IPS-20b (cell line): ENCODE results near the gene THOC2.
"Not testable (repeated sequence)": the region's sequence is repeated elsewhere in the genome, so short reads cannot be mapped to it uniquely, and the experiment has no call there.

Experiments
- H3K27ac ChIP-seq: one replicate; pipeline ENCODE4 v1.5.1; 2013; ENCODE audit warnings: low read length
- H3K27me3 ChIP-seq: 2 replicates; pipeline ENCODE4 v1.6.1; 2013; ENCODE audit warnings: mild to moderate bottlenecking, low read length, inconsistent platforms; ENCODE audit not compliant: insufficient read depth
- H3K36me3 ChIP-seq: 2 replicates; pipeline ENCODE4 v1.6.1; 2013; ENCODE audit warnings: low read depth, mild to moderate bottlenecking, inconsistent platforms, low read length, moderate library complexity; ENCODE audit not compliant: insufficient read depth
- H3K4me1 ChIP-seq: 2 replicates; pipeline ENCODE4 v1.6.1; 2013; ENCODE audit warnings: mild to moderate bottlenecking, control low read depth, inconsistent platforms, low read length, moderate library complexity; ENCODE audit not compliant: insufficient read depth
- H3K4me3 ChIP-seq: 2 replicates; pipeline ENCODE4 v1.5.1; 2013; ENCODE audit warnings: mild to moderate bottlenecking, low read length, inconsistent platforms
- H3K9ac ChIP-seq: 2 replicates; pipeline ENCODE4 v1.6.1; 2013; ENCODE audit warnings: low read depth, mild to moderate bottlenecking, inconsistent platforms, low read length, moderate library complexity
- H3K9me3 ChIP-seq: 2 replicates; pipeline ENCODE4 v1.6.1; 2013; ENCODE audit warnings: mild to moderate bottlenecking, low read depth, low read length, inconsistent platforms; ENCODE audit not compliant: insufficient read depth

THOC2 gene, protein sequence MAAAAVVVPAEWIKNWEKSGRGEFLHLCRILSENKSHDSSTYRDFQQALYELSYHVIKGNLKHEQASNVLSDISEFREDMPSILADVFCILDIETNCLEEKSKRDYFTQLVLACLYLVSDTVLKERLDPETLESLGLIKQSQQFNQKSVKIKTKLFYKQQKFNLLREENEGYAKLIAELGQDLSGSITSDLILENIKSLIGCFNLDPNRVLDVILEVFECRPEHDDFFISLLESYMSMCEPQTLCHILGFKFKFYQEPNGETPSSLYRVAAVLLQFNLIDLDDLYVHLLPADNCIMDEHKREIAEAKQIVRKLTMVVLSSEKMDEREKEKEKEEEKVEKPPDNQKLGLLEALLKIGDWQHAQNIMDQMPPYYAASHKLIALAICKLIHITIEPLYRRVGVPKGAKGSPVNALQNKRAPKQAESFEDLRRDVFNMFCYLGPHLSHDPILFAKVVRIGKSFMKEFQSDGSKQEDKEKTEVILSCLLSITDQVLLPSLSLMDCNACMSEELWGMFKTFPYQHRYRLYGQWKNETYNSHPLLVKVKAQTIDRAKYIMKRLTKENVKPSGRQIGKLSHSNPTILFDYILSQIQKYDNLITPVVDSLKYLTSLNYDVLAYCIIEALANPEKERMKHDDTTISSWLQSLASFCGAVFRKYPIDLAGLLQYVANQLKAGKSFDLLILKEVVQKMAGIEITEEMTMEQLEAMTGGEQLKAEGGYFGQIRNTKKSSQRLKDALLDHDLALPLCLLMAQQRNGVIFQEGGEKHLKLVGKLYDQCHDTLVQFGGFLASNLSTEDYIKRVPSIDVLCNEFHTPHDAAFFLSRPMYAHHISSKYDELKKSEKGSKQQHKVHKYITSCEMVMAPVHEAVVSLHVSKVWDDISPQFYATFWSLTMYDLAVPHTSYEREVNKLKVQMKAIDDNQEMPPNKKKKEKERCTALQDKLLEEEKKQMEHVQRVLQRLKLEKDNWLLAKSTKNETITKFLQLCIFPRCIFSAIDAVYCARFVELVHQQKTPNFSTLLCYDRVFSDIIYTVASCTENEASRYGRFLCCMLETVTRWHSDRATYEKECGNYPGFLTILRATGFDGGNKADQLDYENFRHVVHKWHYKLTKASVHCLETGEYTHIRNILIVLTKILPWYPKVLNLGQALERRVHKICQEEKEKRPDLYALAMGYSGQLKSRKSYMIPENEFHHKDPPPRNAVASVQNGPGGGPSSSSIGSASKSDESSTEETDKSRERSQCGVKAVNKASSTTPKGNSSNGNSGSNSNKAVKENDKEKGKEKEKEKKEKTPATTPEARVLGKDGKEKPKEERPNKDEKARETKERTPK (N-terminal part only)

DNA sequence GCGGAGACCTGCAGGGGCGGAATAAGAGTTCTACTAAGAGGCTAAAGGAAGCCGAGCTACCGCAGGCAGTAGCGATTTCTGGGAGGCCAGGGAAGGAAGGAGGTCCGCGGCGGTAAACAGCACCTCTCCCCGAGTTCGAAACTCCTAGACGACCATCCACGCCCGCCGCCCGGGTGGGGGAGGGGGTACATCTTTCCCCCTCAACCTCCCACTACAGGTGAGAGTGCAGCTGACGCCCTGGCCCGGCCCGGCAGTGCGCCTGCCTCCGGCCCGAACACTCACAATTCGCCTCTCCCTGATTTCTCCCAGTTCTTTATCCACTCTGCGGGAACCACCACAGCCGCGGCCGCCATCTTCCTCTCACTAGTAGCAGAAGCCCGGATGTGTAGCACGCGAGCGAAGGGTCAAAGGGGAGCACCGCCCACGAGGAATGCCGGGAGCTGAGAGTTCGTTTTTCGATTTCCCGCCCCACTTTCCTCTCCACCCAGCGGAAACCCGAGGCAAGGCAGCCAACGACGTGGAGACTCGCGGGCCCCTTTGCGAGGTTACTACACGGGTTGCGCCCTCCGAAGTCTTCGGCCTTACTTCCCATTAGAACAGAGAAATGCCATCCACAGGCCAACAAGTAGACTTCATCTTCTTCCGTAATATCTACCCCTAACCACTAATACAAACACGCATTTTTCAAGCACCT is at the start of gene THOC2:
Gene THOC2, minus strand, starts transcription at position 383 of the 694 bp plus-strand sequence. Its CDS starts 30 bp downstream, at position 353.
- H3K9ac ChIP-seq = peak within 1 kb of the TSS; percentile 95
- peak within 1 kb of the TSS; percentile 65 for H3K27ac ChIP-seq
- no peaks in the 10 kb centered on the region for H3K36me3 ChIP-seq
- H3K27me3 ChIP-seq = no peaks in the 10 kb centered on the region
- H3K4me1 ChIP-seq = no peaks in the 10 kb centered on the region; the same call in 1 of the 2 replicates
- no peaks in the 10 kb centered on the region for H3K9me3 ChIP-seq
- peak within 1 kb of the TSS; percentile 92 for H3K4me3 ChIP-seq

DNA sequence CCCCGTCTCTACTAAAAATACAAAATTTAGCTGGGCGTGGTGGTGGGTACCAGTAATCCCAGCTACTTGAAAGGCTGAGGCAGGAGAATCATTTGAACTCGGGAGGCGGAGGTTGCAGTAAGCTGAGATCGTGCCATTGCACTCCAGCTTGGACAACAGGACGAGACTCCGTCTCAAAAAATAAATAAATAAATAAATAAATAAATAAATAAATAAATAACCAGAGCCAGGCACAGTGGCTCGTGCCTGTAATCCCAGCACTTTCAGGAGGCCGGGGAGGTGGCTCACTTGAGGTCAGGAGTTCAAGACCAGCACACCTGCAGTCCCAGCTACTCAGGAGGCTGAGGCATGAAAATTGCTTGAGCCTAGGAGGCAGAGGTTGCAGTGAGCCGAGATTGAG is 48.9 kb upstream of the THOC2 start:
- not testable (repeated sequence) for H3K27me3 ChIP-seq, H3K27ac ChIP-seq, H3K36me3 ChIP-seq, H3K9ac ChIP-seq, H3K4me1 ChIP-seq, H3K4me3 ChIP-seq, H3K9me3 ChIP-seq

DNA sequence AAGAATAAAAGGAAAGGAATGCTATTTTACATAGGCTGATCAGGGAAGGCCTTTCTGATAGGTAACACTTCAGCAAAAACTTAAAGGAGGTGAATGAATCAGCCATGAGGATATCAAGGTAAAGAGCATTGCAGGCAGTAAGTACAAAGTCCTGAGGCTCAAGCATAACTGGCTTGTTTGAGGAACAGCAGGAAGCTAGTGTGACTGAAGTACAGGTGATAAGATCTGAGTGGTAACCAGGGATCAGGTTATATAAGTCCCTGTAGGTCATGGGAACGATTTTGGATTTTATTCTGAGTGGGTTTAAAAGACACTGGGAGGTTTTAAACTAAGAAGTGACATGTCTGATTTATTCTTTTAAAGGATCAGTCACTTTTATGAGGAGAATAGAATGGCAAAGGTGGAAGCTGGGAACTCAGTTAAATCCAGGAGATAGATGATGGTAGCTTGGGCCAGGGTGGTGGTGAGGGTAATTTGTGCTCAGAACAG is 47.1 kb upstream of the THOC2 start:
- Histone ChIP-seq H3K9ac (no peak overlapping the region), H3K27ac (no peak overlapping the region), H3K9me3 (no peaks in the 10 kb centered on the region), H3K36me3 (no peaks in the 10 kb centered on the region), H3K4me3 (no peak overlapping the region), H3K27me3 (no peaks in the 10 kb centered on the region), H3K4me1 (no peaks in the 10 kb centered on the region)

DNA sequence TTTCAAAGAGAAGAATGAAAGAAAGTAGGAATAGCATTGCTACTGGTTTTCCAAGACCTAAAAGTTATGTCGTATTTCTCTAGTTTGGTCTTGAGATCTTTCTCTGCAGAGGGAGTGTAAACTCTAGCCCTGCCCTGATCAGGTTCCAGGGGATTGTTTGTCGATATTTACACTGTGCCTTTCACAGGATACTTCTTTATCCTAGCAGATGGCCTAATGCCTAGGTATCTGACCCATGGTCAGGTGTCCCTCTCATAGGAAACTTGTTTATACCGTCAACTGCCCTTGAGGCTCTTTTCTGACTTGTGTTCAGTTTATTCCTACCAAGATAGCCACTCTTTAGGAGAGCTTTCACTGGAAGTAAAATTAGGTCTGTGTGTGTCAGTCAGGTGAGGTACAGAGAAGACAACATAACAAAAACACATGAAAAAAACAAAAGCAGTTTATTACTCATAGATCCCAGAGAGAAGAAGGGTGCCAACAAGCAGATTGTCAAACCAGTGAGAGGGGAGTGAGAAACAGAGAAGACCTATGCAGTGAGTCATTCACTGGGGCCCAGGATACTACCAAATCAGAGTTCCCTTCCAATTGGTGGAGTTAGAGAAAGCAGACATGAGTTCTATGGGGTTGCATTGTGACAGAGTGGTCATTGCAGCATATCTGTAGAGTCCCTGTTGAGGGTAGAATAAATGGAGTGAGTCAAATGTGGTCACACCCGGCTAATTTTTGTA is 40.6 kb upstream of the THOC2 start:
- no peak overlapping the region for H3K9ac ChIP-seq
- H3K27ac ChIP-seq = no peak overlapping the region
- no peaks in the 10 kb centered on the region for H3K27me3 ChIP-seq
- H3K9me3 ChIP-seq = no peaks in the 10 kb centered on the region
- H3K4me3 ChIP-seq = no peak overlapping the region
- H3K36me3 ChIP-seq = no peaks in the 10 kb centered on the region
- H3K4me1 ChIP-seq = no peaks in the 10 kb centered on the region

DNA sequence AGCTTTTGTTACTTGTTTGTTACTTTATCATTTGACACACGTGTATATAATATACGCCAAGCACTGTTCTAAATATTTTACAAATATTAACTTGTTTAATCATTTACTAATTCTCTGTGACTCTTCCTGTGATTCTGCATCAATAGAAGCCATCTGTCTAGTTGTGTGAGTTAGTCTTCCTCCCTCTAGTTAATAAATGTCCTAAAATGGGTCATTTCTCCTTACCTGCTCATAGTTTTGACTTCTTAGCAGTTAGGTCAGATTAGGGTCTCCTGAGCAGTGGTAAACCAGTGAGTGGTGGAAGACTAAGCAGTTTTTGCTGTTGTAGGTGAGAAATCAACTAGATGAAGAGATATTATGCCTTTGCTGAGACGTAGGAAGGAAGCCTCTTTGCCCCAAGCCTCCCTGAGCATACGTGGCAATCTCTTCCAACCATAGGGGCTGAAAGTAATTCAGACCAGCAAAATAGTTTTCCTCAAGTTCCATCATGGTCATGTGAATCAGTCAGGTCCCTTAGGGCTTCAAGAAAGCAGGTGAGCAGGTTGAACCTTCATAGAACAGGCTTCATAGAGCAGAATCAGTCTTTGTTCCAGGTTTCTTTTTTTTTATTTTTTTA is 38.7 kb upstream of the THOC2 start:
- Histone ChIP-seq H3K9ac (no peak overlapping the region), H3K4me3 (no peak overlapping the region), H3K27ac (no peak overlapping the region), H3K36me3 (no peaks in the 10 kb centered on the region), H3K4me1 (no peaks in the 10 kb centered on the region; the same call in 1 of the 2 replicates), H3K27me3 (no peaks in the 10 kb centered on the region), H3K9me3 (no peaks in the 10 kb centered on the region)

DNA sequence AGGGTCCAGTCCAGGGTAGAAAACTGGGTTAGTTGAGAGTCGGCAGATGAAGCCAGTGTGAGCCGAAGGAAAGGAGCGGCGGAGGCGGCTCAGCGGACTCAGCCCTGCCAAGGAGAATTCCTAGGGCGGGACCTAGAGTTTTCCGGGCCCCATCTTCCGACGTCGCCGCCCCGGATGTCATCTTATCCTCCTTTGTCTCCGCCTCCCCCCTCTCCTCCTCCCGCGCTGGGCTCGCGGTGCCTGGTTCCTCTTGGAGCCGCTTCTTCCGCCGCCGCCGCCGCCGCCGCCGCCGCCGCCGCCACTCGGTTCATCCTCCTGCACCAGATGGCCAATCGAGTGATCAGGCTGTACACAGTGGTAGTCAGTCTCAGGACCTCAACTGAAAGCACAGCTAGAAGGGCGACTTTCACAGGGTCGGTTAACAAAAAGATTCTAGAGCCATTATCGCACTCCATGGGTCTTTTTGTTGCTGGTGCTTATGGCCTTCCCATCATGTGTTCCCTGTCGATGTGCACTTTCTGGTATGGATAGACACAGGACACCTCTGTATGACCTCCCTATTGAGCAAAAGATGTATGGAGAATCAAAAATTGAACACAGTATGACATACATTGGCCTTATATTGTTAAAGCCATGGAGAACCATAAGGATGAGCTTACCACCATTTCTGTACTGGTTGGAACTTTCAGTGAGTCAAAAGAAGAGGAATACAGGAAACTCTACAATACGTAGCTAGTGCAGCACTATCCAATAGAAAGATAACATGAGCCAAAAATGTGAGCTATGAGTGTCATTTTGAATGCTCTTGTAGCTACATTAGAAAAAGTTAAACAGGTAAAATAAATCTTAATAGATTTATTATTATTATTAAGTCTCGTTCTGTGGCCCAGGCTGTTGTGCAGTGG is 32.4 kb upstream of the THOC2 start:
- Histone ChIP-seq H3K4me1 (no peaks in the 10 kb centered on the region; the same call in 1 of the 2 replicates), H3K27ac (no peak overlapping the region), H3K36me3 (no peaks in the 10 kb centered on the region), H3K9me3 (no peaks in the 10 kb centered on the region), H3K9ac (peak overlapping the region; percentile 91; the same call in 1 of the 2 replicates), H3K4me3 (peak overlapping the region; percentile 73), H3K27me3 (no peaks in the 10 kb centered on the region)

DNA sequence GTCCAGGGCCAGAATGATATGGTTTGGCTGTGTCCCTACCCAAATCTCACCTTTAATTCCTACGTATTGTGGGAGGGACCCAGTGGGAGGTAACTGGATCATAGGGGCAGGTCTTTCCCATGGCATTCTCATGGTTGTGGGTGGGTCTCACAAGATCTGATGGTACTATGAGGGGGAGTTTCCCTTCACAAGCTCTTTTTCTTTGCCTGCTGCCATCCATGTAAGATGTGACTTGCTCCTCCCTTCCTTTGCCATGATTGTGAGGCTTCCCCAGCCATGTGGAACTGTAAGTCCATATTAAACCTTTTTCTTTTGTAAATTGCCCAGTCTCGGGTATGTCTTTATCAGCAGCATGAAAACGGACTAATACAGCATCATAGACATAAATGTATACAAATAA is 27.0 kb upstream of the THOC2 start:
- H3K9me3 ChIP-seq, H3K9ac ChIP-seq, H3K27ac ChIP-seq, H3K36me3 ChIP-seq, H3K27me3 ChIP-seq, H3K4me3 ChIP-seq, H3K4me1 ChIP-seq: not testable (repeated sequence)

DNA sequence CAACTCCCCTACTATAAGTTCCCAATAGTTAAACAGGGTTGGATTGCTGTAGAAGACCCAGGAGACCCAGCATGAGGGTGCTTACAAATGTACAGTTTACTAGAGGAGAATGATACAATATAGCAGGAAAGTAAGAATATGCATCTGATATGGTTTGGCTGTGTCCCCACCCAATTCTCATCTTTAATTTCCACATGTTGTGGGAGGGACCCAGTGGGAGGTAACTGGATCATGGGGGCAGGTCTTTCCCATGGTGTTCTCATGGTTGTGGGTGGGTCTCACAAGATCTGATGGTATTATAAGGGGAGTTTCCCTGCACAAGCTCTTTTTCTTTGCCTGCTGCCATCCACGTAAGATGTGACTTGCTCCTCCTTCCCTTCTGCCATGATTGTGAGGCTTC is 24.9 kb upstream of the THOC2 start:
- H3K27me3 ChIP-seq, H3K9ac ChIP-seq, H3K27ac ChIP-seq, H3K9me3 ChIP-seq, H3K4me1 ChIP-seq, H3K4me3 ChIP-seq, H3K36me3 ChIP-seq: not testable (repeated sequence)

DNA sequence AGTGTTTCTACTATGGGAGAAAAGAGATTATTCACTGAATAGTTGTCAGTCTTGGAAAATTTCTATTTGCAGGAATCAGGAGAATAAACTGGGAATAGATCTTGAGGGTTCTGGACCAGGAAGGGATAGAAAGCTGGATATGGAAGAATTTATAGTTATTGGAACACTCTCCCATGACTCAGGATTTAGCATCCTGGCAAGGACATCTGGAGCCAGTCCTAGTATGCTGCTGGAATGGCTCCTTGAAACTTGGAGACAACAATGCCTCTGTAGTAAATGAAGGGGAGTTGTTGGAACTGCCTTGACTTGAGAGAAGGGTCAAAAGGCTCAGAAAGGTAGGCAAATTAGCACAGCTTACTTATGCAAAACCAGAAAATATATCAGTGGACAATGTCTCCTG is 23.5 kb upstream of the THOC2 start:
- Histone ChIP-seq H3K36me3 (no peaks in the 10 kb centered on the region), H3K9ac (no peak overlapping the region), H3K9me3 (no peaks in the 10 kb centered on the region), H3K4me1 (no peaks in the 10 kb centered on the region), H3K27ac (no peak overlapping the region), H3K27me3 (no peaks in the 10 kb centered on the region), H3K4me3 (no peak overlapping the region)
